IPS DF 19.7 (cell line): ENCODE results near the gene ZCCHC24.
"Not testable (repeated sequence)": the region's sequence is repeated elsewhere in the genome, so short reads cannot be mapped to it uniquely, and the experiment has no call there.

ENCODE experiments used
- DNase-seq: peaks from one replicate; pipeline ENCODE4 v3.0.0-alpha.2; 2013; ENCODE audit warnings: low read depth, low spot score

Gene ZCCHC24

DNA sequence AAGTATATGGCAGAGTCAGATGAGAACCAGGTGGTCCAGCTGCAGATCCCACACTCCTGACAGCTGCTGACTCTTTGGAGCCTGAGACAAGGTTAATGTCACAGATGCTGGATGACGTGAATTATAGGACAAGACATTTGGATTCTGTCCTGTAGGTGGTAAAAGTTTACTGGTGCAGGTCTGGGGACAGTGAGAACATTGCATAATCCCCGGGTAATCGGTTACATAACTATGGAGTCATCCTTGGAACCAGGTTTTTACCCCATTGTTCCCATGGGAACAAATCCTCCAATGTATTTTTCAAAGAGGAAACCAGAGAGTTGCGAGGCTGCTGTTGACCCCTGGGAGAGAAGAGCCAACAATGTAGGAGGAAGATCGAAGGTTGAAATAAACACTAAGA is 27.5 kb upstream of the ZCCHC24 start:
- no peak for DNase-seq

GRCh38 chr10:79472449-79472848 is 27.0 kb upstream of the ZCCHC24 start:
- no peak for DNase-seq

DNA sequence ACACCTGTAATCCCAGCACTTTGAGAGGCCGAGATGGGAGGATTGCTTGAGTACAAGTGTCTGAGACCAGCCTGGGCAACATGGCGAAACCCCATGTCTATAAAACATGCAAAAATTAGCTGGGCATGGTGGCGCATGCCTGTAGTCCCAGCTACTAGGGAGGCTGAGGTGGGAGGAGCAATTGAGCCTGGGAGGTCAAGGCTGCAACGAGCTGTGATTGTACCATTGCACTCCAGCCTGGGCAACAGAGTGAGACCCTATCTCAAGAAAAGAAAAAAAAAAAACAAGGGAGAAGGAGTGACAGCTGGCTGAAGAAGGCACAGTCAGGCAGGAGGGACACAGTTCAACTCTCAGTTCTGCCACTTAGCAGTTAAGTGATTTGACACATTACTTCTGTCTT is 26.4 kb upstream of the ZCCHC24 start:
- no peak for DNase-seq

GRCh38 chr10:79470096-79470495 is 24.7 kb upstream of the ZCCHC24 start:
- DNase-seq = no peak

DNA sequence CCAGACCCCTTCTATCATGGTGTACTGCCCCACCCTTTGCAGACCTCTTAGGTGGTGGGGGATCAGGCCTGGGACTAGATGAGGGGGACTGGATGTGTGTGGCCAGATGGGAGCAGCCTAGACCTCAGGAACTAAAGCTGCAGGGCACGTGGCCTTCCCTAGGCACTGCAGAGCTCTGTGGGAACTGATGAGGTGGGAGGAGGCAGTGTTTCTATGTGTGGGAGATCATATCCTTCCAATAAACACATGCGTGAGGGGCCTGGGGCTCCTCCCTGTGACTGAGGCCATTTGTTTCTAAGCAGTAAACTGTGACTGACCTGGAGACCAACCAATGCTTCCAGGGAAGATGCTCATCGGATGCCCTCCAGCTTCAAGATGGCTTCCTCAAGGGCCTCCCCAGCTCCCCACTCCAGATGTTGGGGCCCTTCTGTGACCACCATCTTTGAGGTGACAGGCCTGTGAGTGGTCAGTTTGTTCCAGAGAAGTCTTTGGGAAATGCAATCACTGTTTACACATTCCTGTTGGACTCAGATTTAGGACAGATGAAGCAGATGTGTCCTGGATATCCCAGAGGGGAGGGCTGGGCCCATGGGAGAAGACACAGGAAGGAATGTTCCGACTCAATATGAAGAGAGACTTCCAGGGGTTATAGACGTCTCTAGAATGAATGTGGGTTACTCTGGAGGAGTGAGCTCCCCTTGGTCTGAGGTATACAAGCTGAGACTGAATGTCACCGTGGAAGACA is 23.6 kb upstream of the ZCCHC24 start:
- no peak for DNase-seq

DNA sequence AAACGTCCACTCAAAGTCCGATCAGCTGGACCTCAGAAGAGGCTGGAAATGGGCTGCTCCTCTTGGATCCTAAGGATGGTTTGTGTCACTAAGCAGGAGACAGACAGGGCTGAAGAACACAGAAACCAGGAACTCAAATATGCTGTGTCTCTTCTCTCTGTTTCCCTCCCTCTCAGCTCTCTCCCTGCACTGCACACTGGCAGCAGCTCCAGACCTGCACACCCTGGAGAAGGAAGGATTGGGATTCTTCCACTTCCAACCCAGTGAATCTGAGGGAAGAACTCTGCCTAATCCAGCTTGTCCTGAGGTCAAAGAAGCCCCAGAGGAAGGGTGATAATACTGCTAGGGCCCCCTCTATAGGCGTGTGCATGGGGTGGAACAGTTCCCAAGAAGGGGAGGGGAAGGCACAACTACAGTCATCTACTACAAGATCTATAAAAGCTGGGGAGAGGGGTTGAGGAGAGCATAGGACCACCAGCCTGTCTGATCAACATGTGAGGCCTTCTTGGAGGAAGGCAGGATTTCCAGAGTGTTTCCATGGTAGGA is 22.7 kb upstream of the ZCCHC24 start:
- DNase-seq = no peak

GRCh38 chr10:79465341-79465740 is 19.9 kb upstream of the ZCCHC24 start:
- no peak for DNase-seq

GRCh38 chr10:79463578-79464496 is 18.4 kb upstream of the ZCCHC24 start:
- no peak for DNase-seq

- no peak for DNase-seq
Observed at GRCh38 chr10:79460687-79461086, 15.3 kb upstream of the ZCCHC24 start.

DNA sequence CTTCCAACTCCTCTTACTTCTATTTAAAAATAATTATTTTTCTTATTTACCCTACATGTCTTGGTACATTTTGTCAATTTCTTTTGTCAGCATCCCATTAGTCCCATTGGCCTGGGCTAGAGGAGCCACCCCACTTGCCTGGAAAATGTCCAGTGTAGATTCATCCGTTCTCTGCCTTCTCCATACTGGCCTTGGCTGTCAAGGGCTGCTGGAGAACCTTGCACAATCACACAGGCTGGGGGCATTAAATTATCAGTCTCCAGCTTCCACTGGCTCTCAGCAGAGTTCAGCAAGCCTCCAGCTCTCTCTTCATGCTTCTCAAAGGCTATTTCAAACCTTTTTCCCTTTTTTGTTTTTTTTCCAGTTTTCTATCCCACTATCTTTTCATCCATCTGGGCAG is 13.8 kb upstream of the ZCCHC24 start:
- DNase-seq = no peak

DNA sequence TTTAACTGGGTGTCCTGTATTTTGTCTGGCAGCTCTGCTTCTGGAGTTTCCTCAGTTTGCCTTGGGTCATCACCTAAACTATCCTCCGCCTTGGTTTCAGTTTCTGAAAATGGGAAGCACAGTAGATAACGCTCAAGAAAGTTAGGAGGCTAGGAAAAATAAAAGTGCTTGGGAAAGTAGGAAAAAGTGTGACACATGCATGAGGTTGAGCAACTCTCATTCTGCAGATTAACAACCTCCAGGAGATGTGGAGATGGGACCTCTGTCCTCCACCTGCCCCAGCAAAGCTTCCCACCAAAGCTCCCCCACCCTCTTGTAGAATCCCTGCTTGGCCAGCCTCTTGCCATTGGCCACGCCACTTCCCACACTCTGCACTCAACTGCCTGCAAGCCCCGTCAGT is 13.1 kb upstream of the ZCCHC24 start:
- DNase-seq = no peak

DNA sequence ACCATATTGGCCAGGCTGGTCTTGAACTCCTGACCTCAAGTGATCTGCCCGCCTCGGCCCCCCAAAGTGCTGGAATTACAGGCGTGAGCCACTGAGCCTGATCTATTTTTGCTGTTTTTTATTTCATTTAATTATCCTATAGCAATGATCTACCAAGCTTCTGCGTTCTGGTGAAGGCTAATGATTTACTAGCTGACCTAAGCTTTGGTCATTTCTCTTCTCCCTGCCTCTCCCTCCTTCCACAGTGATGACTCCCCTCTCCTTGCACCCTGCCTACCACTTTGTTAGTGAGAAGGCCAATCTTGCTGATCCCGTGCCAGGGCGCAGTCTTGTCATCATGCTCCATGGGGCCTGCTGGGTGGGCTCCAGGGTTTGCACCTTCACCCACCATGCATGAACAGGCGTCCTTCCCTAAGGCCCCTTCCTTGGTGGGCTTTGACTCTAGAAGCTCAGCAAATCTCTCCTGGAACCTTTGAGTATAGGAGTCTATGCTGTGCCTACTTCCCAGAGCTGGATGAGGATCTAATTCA is 11.9 kb upstream of the ZCCHC24 start:
- DNase-seq = no peak

DNA sequence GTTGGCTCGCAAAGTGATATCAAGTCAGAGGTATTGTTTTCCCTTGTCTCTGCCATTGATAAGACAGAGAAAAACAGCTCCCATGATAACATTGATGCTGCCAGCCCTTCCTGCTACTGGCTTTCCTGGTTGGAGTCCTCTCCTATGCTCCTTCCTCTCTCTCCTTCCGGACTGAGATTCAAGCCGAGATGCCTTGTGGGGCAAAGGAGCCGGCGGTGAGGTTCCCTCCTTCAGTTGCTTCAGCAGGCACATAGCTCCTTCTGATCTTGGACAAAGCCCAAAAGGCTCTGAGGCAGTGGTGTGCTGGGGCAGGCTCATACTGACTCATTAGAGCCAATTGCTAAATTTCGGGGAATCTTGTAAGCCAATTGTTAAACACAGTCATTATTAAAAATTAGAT is 8.8 kb upstream of the ZCCHC24 start:
- no peak for DNase-seq

DNA sequence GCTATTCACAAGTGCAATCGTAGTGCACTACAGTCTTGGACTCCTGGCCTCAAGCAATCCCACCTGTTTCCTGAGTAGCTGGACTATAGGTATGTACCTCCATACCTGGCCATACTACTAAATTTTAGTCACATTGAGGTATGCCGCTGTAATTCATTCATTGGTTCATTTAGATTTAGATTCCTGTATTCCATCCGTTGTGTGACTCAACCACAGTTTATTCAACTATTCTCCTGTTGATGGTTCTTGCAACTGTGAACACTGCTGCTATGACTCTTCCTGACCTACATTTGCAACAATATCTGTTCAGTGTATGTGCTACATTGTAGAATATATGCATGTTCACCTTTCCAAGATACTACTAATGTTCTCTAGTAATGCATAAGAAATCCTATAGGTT is 8.0 kb upstream of the ZCCHC24 start:
- DNase-seq = no peak

DNA sequence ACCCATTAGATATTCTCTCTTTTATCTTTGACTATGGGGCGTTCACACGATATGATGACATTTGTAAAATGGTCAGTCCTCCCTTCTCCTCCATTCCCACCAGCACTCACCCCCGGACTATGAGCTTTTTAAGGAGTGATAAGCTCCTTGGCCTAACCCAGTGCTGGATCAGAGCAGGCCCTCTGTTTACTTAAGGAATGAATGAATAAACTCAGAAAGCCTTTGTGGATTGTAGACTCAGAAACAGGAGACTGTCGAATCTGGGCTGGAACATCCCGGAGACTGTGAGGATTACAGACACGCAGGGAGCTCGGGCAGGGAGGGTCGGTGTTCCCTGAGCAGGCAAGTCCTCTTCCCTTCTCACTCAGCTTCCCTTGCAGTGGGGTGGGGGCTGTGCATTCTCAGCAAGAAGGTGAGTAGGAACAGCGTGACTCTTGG is 6.8 kb upstream of the ZCCHC24 start:
- DNase-seq = no peak

GRCh38 chr10:79451046-79451699 is 5.7 kb upstream of the ZCCHC24 start:
- DNase-seq = no peak

DNA sequence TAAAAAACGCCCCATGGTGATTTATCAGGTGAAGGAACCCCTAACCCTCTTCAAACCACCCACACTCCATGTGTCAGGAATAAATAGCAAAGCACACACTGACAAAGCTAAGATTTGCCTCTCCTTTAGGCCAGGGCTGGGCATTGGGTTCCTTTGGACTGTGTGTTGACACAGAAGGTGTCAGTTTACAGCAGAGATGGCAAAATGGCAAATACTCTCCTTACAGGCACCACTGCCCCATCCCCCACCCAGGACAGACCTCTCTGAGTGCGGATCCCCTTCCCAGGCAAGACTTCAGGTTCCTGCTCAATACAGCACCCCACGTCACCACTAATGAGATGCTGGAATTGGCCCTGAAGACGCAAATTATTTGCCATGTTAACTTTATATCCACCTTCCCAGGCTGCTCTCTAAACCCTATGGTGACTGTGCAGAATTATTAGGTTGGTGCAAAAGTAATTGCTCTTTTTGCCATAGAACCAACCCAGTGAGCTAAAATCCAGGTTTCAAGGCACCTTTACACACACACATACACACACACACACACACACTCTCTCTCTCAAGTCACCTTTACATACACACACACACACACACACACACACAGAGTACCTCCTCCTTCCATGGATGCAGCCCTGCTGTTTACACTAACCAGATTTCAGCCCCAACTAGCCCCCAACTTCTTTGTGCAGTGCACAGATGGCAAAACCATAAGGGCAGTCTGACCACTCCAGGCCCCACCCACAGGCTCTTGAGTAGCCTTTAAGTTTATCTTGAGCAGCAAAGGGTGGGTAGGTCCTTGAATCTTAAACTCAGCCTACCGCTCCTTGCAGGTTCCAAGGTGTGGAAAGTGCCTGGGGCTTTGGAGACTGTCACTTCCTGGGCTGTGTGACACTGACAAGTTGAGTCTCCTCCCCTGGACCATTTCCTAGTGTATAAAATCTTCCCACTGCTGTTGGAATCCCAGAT is 4.0 kb upstream of the ZCCHC24 start:
- DNase-seq = no peak

GRCh38 chr10:79448732-79449049 is 3.3 kb upstream of the ZCCHC24 start:
- no peak for DNase-seq

DNA sequence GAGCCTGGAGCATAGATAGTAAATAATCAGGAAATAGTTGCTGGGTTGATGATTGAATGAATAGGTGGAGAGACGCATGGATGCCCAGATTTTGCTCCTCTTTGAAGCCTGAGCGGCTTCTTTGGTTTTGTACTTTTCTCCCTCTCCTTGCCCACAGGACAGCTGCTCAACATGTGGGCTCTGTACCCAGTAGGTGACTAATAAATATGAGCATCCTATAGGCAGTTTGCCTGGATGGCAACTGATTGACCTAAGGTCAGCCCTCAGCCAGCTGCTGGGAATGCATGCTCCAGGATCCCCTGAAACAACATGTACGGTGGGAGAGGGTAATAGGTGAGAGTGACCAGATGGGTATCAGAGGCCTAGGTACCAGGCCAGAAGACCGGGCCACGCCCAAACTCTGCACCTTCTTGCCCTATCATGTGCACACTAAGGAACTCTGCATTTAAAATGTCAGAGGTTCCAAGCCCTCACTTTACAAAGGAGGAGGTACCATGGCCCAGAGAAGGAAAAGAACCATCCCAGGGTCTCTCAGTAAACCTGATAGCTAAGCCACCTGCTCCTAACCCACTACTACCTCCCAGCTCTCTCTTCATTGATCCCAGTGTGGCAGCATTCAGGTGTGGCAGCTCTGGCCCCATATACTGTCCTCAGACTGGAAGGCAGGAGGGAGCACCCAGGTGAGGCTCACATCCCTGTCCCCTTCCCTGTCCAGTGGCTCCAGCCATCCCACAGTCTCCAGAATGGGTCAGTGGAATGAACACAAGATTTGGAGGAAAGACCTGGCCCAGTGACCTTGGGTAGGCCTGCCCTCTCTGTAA is 2.7 kb upstream of the ZCCHC24 start:
- DNase-seq = no peak

DNA sequence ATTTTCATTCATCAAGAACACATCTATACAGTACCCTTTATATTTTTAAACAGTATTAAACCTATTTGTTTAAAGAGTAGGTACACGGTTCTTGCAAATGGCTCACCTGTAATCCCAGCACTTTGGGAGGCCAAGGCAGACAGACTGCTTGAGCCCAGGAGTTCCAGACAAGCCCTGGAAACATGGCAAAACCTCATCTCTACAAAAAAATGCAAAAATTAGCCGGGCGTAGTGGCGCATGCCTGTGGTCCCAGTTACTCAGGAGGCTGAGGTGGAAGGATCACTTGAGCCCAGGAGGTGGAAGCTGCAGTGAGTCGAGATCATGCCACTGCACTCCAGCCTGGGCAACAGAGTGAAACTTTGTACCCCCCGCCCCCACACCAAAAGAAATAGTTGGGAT is 1.8 kb upstream of the ZCCHC24 start:
- DNase-seq = not testable (repeated sequence)
